ENCODE data around the gene TRIP4. TPM values are rescaled to one million over a fixed set of nuclear protein-coding genes. Genes with fewer than 3 reads are reported as not detected.
"Not testable (repeated sequence)": the region's sequence is repeated elsewhere in the genome, so short reads cannot be mapped to it uniquely, and the experiment has no call there.

TRIP4 gene
- total RNA-seq, 4 donors from 2014 or later = 16.9 to 53.3 (median 23.9) TPM

DNA sequence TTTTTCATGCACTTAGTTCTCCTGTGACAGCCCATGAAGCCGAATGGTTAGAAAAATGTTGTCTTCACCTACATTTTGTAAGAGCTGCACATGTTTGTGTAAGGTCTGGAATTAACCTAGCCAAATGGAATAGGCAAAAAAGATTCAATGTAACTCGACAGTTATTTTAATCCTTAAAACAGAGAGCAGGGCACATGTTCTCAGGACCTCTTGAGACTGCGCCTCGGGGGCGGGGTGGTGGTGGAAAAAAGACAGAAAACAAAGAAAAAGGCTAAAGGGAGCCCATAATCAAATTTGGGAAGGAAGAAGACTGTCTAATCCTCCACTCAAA lies 31.0 kb upstream of the TRIP4 start:
- TF ChIP-seq EP300 (IDR thresholded peaks at IDR 0.05; ENCODE audit: low read depth) (no peak), POLR2AphosphoS5 (IDR thresholded peaks at IDR 0.05) (no peak)
- TF ChIP-seq, protein P1, sequence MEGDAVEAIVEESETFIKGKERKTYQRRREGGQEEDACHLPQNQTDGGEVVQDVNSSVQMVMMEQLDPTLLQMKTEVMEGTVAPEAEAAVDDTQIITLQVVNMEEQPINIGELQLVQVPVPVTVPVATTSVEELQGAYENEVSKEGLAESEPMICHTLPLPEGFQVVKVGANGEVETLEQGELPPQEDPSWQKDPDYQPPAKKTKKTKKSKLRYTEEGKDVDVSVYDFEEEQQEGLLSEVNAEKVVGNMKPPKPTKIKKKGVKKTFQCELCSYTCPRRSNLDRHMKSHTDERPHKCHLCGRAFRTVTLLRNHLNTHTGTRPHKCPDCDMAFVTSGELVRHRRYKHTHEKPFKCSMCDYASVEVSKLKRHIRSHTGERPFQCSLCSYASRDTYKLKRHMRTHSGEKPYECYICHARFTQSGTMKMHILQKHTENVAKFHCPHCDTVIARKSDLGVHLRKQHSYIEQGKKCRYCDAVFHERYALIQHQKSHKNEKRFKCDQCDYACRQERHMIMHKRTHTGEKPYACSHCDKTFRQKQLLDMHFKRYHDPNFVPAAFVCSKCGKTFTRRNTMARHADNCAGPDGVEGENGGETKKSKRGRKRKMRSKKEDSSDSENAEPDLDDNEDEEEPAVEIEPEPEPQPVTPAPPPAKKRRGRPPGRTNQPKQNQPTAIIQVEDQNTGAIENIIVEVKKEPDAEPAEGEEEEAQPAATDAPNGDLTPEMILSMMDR (IDR thresholded peaks at IDR 0.05) = no peak
- no peak for DNase-seq
- in situ Hi-C loops (cut with MboI; ENCODE audit: low pct_ligation_motif_present in 1 of 4, low pct_unique_long_range_greater_than_20kb in 1 of 4, low sequenced_read_pairs in 3 of 4) = loop anchor here in 2 of 4 donors (10.0 to 25.0 kb wide), 2 partner anchors 142 to 144 kb away; no protein-coding TSS in a partner anchor
- Histone ChIP-seq H3K27me3 (no peaks in the 10 kb centered on the region), H3K9me3 (no peaks in the 10 kb centered on the region), H3K27ac (peak overlapping the region; percentile 73 to 89 (median 81)), H3K4me3 (peak overlapping the region in 3 of 4 donors; percentile 76 to 88 (median 87)), H3K4me1 (peaks cover 5 to 18% (median 15%) of the 10 kb centered on the region in 4 donors), H3K36me3 (no peaks in the 10 kb centered on the region)
- WGBS, 2 donors (ENCODE audit: low coverage in 1 of 2) = 42 to 45% methylated on average over 5 of the region's 5 CpGs
- intact Hi-C loops (cut with DNase I; ENCODE audit: low total_unique reads) = no loop called here

DNA sequence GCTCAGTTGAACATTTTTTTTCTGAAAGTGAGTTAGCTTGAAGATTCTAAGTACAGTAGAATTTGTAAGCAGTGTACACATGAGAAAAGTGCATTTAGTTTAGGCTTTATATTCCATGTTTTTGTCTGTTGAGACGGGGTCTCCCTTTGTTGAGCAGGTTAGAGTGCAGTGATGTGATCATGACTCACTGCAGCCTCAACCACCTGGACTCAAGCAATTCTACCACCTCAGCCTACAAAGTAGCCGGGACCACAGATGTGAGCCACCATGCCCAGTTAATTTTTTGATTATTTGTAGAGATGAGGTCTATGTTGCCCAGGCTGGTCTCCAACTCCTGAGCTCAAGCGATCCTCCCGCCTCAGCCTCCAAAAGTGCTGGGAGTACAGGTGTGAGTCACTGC lies 26.4 kb upstream of the TRIP4 start:
- Histone ChIP-seq H3K36me3 (no peaks in the 10 kb centered on the region), H3K4me1 (peaks cover 0 to 9% (median 5%) of the 10 kb centered on the region in 4 donors), H3K4me3 (no peak overlapping the region), H3K27ac (no peak overlapping the region), H3K9me3 (no peaks in the 10 kb centered on the region), H3K27me3 (no peaks in the 10 kb centered on the region)
- DNase-seq = no peak
- in situ Hi-C loops (cut with MboI; ENCODE audit: low pct_ligation_motif_present in 1 of 4, low pct_unique_long_range_greater_than_20kb in 1 of 4, low sequenced_read_pairs in 3 of 4) (loop anchor here in 2 of 4 donors (10.0 to 25.0 kb wide), 2 partner anchors 149 to 156 kb away; no protein-coding TSS in a partner anchor), intact Hi-C loops (cut with DNase I; ENCODE audit: low total_unique reads) (no loop called here)
- WGBS, 2 donors (ENCODE audit: low coverage in 1 of 2) = 99 to 100% methylated on average over 2 to 4 of the region's 4 CpGs
- TF ChIP-seq POLR2A (IDR thresholded peaks at IDR 0.05) (no peak), POLR2AphosphoS5 (IDR thresholded peaks at IDR 0.05) (no peak)

DNA sequence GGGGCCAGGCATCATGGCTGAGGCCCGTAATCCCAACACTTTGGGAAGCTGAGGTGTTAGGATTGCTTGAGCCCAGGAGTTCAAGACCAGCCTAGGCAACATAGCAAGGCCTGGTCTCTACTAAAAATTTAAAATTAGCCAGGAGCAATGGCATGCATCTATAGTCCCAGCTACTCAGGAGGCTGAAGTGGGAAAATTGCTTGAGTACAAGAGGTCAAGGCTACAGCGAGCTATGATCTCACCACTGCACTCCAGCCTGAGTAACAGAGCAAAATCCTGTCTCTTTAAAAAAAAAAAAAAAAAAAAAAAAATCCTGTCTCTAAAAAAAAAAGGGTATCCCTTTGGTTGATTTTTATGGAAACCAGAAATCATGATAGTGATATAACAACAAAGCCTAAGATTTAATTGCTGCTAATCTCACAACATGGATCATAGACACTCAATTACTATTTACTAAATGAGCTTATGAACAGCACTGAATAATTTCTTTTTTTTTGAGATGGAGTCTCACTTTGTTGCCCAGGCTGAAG lies 18.5 kb upstream of the TRIP4 start:
- intact Hi-C loops (cut with DNase I; ENCODE audit: low total_unique reads) = no loop called here
- Histone ChIP-seq H3K27ac (no peak overlapping the region), H3K27me3 (no peaks in the 10 kb centered on the region), H3K4me1 (no peaks in the 10 kb centered on the region), H3K4me3 (no peak overlapping the region), H3K36me3 (no peaks in the 10 kb centered on the region), H3K9me3 (no peaks in the 10 kb centered on the region)
- in situ Hi-C loops (cut with MboI; ENCODE audit: low pct_ligation_motif_present in 1 of 4, low pct_unique_long_range_greater_than_20kb in 1 of 4, low sequenced_read_pairs in 3 of 4) = loop anchor here in 2 of 4 donors (10.0 to 25.0 kb wide), 2 partner anchors 157 to 164 kb away; no protein-coding TSS in a partner anchor
- TF ChIP-seq EP300 (IDR thresholded peaks at IDR 0.05; ENCODE audit: low read depth) (no peak), POLR2AphosphoS5 (IDR thresholded peaks at IDR 0.05) (no peak), POLR2A (IDR thresholded peaks at IDR 0.05) (no peak)
- TF ChIP-seq, protein P1 (IDR thresholded peaks at IDR 0.05) = no peak
- 71 to 87% methylated on average over 1 to 2 of the region's 2 CpGs for WGBS, 2 donors (ENCODE audit: low coverage in 1 of 2)
- no peak for DNase-seq

DNA sequence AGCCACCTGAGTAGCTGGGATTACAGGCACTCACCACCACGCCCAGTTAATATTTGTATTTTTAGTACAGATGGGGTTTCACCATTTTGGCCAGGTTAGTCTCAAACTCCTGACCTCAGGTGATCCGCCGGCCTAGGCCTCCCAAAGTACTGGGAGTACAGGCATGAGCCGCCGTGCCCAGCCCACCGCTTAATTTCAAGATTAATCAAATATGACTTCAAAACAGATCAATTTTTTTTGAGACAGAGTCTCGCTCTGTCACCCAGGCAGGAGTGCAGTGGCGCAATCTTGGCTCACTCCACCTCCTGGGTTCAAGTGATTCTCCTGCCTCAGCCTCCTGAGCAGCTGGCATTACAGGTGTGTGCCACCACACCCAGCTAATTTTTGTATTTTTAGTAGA lies 16.3 kb upstream of the TRIP4 start:
- H3K4me3 ChIP-seq; H3K36me3 ChIP-seq; DNase-seq; intact Hi-C loops (cut with DNase I; ENCODE audit: low total_unique reads); H3K4me1 ChIP-seq; H3K27me3 ChIP-seq; H3K27ac ChIP-seq; H3K9me3 ChIP-seq: not testable (repeated sequence)
- 97 to 98% methylated on average over 5 to 8 of the region's 8 CpGs for WGBS, 2 donors (ENCODE audit: low coverage in 1 of 2)
- in situ Hi-C loops (cut with MboI; ENCODE audit: low pct_ligation_motif_present in 1 of 4, low pct_unique_long_range_greater_than_20kb in 1 of 4, low sequenced_read_pairs in 3 of 4) = loop anchor here in 1 of 4 donors (25.0 kb wide), 1 partner anchor 159 kb away; no protein-coding TSS in a partner anchor

DNA sequence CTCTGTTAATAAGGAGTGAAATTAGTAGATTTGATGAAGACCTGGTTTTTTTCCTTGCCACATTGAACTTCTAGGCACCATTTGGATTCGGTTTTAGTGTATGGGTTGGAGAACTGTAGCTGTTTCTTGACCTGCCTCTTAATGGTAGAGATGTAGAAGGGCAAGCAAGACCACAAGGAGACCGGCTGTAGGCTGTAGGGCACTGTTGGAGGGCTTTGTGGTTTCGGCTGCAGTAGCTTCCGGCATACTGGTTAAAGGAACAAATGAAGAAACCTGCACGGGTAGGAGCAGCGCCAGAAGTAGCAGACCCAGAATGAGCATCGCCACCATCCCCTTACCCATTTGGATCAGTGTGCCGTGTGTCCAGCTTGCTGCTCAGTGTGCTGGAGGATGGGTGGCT lies 14.3 kb upstream of the TRIP4 start:
- in situ Hi-C loops (cut with MboI; ENCODE audit: low pct_ligation_motif_present in 1 of 4, low pct_unique_long_range_greater_than_20kb in 1 of 4, low sequenced_read_pairs in 3 of 4) (loop anchor here in 1 of 4 donors (25.0 kb wide), 1 partner anchor 161 kb away; no protein-coding TSS in a partner anchor), intact Hi-C loops (cut with DNase I; ENCODE audit: low total_unique reads) (no loop called here)
- Histone ChIP-seq H3K27ac (no peak overlapping the region), H3K9me3 (no peaks in the 10 kb centered on the region), H3K36me3 (no peaks in the 10 kb centered on the region), H3K4me1 (no peaks in the 10 kb centered on the region), H3K4me3 (no peak overlapping the region), H3K27me3 (no peaks in the 10 kb centered on the region)
- WGBS, 2 donors (ENCODE audit: low coverage in 1 of 2) = 88 to 96% methylated on average over 4 to 8 of the region's 8 CpGs
- DNase-seq = no peak
- TF ChIP-seq, protein P1 (IDR thresholded peaks at IDR 0.05) = no peak
- no peak for TF ChIP-seq POLR2AphosphoS5 (IDR thresholded peaks at IDR 0.05)
- no peak for TF ChIP-seq POLR2A (IDR thresholded peaks at IDR 0.05)
- no peak for TF ChIP-seq EP300 (IDR thresholded peaks at IDR 0.05; ENCODE audit: low read depth)

Data from transverse colon (tissue), 4 donors.